Glomerular endothelial cell (primary cell): ENCODE results near the gene CIP2A. TPM values are rescaled to one million over a fixed set of nuclear protein-coding genes. Genes with fewer than 3 reads are reported as not detected.

Experiments used
- DNase-seq: peaks from one replicate; pipeline ENCODE4 v3.0.0-alpha.2; 2011; ENCODE audit warnings: low read depth, low spot score; ENCODE audit errors: extremely low read depth
- total RNA-seq: library from RNA; depleted of rRNA; stranded (reverse); fragments of >200 nt; gene quantifications from 2 replicates; pipeline ENCODE4 v1.2.3, GENCODE V29; 2015

The CIP2A gene
- total RNA-seq, 1 donor from 2014 or later: 12.0 TPM

DNA sequence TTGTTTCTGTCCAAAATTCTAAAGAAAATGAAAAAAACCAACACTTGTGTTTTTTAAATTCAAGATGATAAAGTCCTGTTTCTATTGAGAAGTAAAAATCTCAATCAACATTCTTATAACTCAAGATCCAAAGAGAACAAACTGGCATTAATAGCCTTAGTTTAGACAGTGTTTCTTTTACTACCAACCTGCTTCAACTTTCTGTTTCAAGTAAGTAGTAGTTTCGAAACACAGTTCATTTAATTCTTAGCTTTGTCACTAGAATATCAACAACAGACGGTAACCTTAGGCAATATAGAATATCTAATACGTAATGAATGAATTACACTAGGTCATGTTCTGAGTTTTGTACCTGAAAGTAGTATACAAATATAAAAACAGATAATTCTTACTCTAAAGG lies 23.7 kb downstream of the CIP2A start:
- DNase-seq: no peak

DNA sequence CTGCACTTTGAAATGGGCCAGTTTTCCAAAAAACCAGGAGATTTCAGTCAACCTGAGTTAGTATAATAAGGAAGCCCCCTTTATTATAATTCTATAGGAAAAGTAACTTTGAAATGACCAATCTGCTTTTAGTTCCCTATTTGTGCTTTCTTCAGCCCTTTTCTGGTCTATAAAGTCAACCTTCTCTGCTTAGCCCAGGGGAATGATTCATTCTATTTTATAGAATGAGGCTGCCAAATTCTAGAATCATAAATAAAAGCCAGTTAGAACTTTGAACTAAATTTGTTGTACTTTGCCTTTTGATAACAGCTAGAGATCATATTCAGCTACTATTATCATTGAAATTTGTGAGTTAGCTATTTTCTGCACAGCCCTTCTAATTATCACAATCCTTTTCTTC lies 24.7 kb downstream of the CIP2A start:
- DNase-seq: no peak

DNA sequence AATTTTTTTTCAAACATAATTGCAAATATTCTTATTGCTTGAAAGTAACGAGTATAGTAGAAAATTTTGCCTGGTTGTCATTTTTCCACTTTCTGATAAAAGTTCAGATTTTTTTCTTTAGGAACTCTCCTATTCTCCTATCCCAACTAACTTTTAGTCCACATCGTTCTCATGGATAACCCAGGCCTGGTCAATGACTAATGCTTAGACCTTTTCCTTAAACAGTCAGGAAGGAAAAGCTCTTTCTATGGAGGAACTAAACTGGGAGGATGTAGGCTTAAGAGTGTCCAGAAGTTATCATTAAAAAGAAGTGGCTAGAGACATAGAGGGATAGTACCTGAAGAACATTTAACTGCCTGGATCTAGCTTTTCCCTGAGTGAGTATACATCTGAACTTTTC lies 26.7 kb downstream of the CIP2A start:
- no peak for DNase-seq

DNA sequence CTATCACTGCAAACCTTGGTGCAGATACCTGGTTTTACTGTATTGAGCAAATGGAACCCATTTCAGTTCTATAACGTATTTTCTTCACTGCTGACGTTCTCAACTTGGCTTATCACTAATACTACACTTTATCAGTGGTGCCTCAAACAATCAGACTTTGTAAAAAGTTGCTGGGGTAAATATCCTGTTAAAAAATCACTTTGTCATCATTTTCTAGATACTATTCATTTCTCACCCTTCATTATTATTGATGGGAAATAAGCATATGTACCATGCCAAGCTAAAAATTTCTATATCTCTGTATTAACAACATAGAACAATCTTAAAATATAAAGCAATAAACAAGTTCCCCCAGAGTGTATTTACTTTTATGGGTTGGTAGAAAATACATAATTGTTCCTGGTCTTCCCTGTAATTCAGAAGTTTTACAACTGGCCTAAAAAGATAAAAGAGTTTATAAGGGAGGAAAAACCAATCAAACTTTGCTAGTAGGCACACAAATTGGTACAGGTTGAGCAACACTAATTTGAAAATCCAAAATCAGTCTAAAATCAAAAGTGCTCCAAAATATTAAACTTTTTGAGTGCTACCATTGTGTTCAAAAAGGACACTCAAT lies 33.2 kb downstream of the CIP2A start:
- DNase-seq: no peak

DNA sequence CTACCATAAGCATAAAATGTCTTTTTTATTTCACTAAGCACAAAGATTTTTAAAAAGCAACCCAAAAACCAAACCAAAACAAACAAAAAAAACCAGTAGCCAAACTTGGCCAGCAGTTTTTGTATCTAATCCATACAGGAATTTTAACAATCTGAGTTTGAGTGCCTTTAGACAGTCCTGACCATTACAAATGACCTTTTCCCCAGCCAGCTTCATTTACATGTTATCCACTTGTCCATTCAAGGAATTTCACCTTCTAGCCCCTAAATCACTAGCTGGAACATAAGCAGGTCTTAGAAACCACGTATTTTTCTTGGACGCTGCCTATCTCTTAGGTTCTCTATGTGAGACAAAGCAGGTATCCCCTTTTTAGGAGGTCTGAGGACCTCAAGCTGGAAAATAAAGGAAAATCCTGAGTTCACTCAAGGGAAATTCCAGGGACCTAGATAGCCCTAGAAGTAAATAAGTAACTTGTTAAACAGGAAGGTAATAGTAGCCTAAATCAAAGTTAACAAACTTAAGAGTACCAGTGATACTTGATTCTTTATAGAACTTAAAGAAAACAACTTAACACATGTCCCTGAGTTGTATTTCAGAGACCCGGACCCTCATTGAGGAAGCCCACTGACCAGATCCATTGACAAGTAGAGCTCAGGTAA lies 34.2 kb downstream of the CIP2A start:
- no peak for DNase-seq

DNA sequence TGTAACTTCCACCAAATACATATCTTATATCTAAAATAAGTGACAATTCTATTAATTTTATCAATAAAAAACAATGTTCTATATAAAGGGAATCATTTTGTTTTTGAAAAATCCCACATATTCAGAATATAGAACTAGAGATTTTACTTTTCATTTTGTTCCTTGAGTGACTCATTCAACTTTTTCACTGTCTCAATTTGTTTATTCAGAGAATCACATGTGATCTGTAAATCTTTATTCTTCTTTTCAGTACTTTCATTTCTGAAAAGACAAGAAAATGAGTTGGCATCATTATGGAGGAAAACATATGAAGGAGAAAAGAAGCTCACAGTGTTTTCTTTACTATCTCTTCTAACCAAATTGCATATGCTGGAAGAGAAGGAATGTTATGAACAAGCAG lies 35.0 kb downstream of the CIP2A start:
- no peak for DNase-seq

DNA sequence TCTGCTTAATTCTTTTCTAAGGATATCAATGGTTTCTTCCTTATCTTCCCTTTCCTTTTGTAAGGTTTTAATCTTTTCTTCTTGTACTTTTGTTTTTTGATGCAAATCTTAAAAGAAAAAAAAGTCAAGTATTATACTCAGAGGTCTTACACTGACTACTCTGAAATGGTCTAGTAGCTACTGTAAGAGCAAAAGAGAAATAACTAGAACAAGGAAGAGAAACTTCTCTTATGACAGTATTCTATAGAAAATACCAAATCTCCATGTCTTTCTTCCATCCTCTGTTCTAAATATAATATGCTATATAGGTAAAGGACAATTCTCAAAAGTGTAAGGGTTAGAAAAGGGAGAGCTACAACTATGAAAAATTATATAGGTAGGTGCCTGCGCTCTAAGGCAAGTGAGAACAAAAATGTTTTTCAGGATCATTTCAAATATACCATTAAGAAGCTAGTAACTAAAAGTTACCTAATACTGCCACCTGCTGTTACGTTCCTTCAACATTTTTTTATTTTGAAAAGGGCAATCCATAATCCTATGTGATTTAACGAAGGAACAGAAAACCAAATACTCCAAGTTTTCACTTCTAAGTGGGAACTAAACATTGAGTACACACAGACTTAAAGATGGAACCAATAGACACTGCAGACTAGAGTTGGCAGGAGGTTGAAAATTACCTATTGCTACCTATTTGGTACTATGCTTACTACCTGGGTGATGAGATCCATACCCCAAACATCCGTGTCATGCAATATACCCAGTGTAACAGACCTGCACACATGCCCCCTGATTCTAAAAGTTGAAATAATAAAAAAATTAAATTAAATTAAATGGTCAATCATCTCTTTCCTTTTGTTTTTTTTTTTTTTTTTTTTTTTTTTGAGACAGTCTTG lies 36.7 kb downstream of the CIP2A start:
- no peak for DNase-seq

DNA sequence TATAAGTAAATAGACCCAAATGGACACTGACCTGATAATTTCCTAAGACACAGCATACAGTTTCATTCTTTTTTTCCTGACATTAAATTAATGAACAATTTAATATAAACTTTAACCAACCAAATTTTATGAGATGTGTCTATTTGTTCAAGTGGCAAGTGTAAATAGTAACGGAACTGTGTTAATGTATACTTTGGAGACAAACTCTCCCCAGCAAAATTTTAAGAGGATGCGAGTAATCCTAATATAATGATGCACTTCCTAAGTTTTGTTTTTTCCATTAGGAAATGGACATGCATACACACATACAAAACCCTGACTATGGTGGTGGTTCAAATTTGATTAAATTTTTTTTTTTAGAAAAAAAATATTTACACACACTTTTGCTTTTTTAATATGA lies 40.4 kb downstream of the CIP2A start:
- DNase-seq: no peak

DNA sequence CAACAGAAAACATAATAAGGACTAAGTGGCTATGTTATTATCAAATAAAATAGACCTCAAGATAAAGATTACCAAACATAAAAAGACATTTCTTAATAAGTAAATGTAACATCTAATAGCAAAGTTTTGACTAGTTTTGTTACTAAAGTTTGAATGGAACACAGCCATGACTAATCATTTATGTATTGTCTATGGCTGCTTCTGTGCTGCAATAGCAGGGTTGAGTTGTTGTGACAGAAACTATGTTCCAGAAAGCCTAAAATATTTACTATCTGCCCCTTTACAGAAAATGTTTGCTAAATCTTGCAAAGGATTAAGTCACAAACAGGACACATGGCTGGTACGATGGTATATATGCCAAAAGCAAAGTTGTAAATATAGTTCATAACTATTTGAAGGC lies 40.9 kb downstream of the CIP2A start:
- DNase-seq: no peak

DNA sequence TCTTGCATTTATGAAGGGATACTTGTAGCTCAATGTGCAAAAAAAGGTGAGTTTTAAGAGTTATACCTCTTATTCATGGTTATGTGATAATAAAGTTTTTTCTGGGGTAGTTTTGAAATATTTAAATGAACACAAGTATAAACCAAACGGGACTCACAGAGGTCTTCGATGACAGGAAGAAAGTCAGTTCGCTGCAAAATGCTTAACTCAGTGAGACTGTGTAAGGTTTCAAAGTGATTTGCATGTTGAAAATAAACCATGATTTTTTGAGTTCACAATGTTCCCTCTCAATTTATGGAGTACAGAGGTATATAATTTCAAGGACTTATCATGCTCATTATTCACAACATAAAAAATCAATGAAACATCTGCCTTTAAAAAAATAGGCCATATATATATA lies 42.5 kb downstream of the CIP2A start:
- DNase-seq: no peak

DNA sequence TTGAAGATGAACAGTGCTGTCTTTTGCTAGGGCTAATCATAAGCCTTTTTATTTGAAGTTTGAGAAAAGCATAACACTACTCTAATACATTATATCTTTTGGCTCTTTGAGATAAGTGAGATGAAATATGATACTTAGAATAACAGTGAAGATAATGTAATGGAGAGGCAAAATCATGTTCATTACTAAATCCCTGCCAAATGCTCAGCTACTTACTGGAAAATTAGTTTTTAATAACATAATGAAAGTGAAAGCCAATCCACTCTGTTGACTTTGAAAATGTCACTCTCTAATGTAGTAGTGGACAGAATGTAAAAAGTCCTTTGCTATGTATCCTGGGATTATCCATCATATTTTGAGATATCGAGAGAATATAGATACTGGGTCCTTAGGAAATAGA lies 43.0 kb downstream of the CIP2A start:
- DNase-seq: no peak

DNA sequence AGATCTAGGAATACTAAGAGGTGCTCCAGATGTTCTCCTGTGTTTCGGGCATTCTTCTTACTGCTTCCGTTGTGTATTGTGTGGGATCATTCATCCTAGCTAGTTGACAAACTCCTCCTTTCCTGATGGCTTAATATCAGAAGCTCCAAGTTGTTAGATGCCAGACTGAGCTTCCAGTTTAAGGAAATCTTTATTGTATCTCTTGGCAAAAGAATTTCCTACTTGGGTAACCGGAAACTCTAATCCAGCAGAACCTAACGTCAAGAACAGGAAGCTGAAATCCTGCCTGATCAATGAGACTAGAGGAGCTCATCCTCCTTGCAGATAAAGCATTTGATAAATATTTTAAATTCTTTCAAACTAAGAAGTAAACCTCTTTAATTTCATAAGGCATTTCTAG lies 51.2 kb downstream of the CIP2A start:
- no peak for DNase-seq

DNA sequence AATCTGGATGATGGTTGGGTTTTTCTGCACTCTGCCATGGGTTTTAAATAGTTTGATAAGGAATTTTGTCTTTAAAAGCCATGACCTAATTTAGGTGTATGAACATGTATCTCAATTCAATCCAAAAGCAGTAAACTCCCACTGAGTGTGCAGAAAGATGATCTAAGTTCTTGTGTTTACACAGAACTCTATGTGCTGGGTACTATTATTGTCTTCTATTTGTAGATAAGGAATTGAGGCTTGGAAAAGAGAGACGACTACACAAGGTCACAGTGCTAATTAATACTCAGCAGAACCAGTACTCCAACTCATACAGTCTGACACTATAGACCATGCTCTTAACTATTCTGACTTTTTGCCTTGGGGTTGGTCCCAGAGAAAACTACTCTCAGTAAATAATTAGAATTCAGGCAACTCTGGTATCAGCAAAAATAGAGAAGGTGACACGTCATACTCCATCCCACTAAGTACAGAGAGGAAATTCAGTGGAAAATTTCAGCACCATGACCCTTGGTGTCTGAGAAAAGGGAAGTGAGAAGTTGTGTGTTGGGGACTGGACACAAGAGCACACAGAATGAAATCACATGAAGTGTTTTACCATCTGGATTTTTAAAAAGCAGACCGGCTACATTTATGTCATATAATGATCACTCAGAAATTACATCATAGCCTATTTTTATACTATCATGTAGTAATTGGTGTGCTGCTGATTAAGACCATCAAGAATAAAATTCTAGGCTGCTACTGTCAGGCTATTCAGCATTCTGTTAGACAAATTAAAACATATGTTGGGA lies 60.6 kb downstream of the CIP2A start:
- DNase-seq: no peak

DNA sequence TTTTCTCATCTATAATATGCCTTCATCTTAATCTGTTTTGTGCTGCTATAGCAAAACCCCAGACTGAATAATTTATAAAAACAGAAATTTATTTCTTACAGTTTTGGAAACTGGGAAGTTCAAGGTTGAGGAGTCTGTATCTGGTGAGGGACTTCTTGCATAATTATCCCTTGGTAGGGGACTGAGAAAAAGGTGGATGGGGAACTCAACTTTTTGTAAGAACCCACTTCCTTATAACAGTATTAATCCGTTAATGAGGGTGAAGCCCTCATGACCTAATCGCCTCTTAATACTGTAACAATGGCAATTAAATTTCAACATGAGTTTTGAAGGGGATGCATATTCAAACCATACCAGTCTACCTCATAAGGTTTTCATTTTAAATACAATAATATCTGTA lies 61.4 kb downstream of the CIP2A start:
- DNase-seq: no peak

DNA sequence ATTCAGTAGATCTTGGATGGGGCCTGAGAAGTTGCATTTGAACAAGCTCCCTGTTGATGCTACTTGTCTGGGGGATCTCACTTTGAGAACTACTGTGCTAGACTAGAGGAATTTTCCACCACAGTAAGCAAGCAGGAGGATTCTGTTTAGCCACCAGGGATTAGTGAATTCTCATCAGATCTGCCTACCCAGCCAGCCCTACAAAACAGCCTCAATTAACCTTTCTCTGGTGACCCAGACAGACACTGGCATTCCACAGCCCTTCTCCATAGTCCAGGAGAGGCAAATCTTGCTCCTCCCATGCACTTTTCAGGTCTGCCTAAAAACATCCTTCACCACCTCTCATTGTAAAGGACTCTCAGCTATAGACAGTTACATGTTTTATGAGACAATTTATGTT lies 62.1 kb downstream of the CIP2A start:
- no peak for DNase-seq

DNA sequence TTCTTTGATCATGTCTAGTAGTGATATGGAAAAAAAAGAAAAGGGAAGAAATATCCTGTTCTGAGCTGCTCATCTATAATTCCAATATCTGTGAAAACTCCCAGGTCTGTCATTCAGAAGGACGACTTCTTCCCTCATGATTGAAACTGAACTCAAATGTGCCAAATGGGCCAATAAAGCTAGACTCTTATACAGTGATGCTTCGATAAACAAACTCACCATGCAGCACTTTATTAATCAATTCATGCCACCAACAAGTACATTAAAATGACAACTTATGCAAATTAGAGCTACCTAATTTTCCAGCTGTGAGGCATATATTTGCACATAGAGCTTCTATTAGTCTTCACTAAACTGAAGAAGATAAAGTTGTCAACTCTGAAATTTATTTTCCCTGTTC lies 63.3 kb downstream of the CIP2A start:
- no peak for DNase-seq

DNA sequence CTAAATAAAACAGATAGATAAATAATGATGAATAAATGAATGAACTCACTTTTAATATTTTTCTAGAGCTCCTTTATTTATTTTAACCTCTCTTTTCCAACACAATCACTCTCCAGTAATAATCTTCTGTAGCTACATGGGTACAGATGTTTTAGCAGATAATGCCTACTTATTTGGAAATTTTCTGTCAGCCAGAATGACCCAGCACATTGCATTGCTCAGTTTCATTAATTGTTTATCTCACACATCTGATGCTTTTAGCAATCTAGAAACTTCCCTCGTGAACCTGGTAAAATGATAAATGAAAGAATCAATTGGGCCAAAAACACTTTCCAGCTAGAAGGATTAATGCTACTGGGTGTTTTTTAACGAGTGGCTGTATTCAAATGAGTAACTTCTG lies 64.0 kb downstream of the CIP2A start:
- no peak for DNase-seq

DNA sequence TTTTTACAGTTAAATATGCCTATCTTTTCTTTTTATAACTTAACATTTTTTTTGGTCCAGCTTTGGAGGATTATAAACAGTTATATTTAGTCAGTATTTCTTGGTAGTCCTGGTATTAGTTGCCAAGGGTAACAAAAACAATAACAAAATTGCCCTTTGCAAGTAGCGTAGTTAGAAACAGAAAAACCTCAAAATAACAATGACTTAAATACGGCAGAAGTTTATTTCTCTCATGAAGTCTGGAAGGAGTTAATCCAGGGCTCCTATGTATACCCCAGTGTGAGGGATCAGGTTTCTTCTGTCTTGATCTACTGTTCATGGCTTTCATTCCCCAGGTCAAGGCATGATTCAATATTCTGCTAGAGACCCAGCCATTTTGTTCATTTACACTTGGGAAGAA lies 64.7 kb downstream of the CIP2A start:
- no peak for DNase-seq

DNA sequence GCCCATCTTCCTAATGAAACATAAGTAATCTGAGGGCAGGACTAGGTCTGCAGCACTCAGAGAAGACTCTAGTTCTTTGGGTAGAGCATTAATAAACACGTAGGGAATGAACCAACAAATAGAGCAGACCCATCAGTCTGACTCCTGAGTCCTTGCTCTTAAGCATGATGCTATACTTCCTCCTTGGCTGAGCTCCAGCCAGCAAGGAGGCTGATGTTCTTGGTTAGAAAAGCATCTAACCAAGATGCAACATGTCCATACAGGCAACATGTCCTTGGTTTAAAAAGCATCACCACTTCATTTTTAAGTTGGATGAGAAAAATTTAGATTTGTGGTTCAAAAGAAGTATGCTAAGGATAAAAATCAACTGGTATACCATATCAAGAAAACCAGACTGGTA lies 70.3 kb downstream of the CIP2A start:
- no peak for DNase-seq

DNA sequence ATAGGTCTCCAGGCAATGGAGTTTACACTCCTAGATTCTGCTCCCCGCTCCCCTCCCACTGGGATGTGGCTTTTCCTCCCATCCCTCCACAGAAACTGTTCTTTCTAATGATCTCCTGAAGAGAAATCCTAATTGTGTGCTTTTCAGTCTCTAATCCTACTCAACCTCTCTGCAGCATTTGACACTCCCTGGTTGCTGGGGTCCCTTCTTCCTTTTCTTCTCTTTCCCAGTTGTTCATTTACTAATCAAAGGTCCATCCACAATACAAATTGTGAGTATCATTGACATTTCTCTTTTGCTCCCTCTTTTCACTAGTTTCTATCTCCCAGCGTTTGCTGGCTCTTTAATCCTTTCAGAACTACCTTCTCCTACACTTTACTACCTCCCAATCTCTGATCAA lies 72.4 kb downstream of the CIP2A start:
- DNase-seq: no peak

DNA sequence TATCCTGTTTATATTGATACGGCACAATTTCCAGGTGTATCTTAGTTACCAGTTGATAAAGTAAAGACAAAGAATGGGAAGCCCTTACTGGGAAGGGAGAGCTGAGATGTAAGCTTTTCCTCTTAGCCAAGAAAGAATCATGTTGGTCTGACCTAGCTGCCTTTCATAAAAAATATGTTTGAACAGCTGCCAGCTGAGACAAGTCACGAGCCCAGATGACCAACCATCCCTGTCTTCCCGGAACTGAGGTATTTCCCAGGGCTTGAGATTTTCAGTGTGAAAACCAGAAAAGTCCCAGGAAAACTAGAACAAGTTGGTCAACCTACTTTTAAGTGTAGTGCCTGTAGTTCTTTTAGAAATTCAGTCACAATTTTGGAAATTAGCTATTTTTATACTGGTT lies 75.3 kb downstream of the CIP2A start:
- DNase-seq: no peak
